Ascending aorta (tissue), 2 donors: Measurements from ENCODE around the gene MTHFD1. TPM values are rescaled to one million over a fixed set of nuclear protein-coding genes. Genes with fewer than 3 reads are reported as not detected.

ENCODE experiments used
- DNase-seq, 2 donors: peaks; one replicate each; pipeline ENCODE4 v3.0.0-alpha.2; 2019; ENCODE audit warnings: low spot score in 2 of 2
- H3K27ac ChIP-seq, 2 donors: fragments of 200-600 bp; sonication (generic); one replicate each; pipeline ENCODE4 v1.5.1; 2016 to 2017; ENCODE audit warnings: mild to moderate bottlenecking in 1 of 2
- H3K27me3 ChIP-seq: fragments of 200-600 bp; sonication (generic); one replicate; pipeline ENCODE4 v1.5.1; 2017
- H3K36me3 ChIP-seq, 2 donors: fragments of 200-600 bp; sonication (generic); one replicate each; pipeline ENCODE4 v1.5.1; 2016
- H3K4me1 ChIP-seq, 2 donors: fragments of 200-600 bp; sonication (generic); one replicate each; pipeline ENCODE4 v1.5.1; 2016 to 2017; ENCODE audit warnings: mild to moderate bottlenecking in 1 of 2
- H3K4me3 ChIP-seq, 2 donors: fragments of 200-600 bp; sonication (generic); one replicate each; pipeline ENCODE4 v1.5.1; 2016 to 2017; ENCODE audit warnings: mild to moderate bottlenecking in 1 of 2
- H3K9me3 ChIP-seq, 2 donors: fragments of 200-600 bp; sonication (generic); one replicate each; pipeline ENCODE4 v1.5.1; 2016
- intact Hi-C: fragments of 100-400 bp; cut with DNase I; formaldehyde crosslinking; loops from one replicate; pipeline ENCODE4 v1.15.1; 2023
- total RNA-seq: library from RNA; depleted of rRNA; stranded (reverse); fragments of >200 nt; gene quantifications from one replicate; pipeline ENCODE4 v1.1.0, GENCODE V29; 2016
- TF ChIP-seq, protein P1 (sequence below), 3 experiments: fragments of 200-600 bp in 2 of 3; fragments of 450-650 bp in 1 of 3; sonication (generic) in 2 of 3; IDR thresholded peaks; one replicate each; pipeline ENCODE4 v1.5.1; 2016 to 2019; ENCODE audit warnings: antibody characterized with exemption in 3 of 3, mild to moderate bottlenecking in 1 of 3, moderate library complexity in 1 of 3

Gene MTHFD1
- total RNA-seq, 1 donor from 2014 or later: 7.2 TPM

DNA sequence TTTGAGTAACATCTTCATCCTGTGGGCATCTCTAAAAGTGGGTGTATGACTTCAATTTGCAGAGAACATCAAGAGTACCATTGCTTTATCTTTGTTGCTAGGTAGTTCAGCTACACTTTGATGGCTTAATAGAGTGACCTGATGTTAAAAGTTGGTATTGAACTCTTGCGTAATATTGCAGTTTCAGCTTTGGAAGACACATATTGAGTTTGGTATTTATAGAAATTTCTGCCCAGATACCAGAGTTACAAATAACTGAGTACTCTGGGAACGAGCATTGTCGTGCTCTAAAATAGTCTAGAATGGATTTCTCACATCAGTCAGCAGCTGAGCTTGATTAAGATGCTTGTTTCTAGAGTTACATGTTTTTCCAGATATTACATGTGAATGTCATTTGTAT is 52.3 kb downstream of the MTHFD1 start:
- Histone ChIP-seq H3K36me3 (peaks cover 10 to 39% of the 10 kb centered on the region in 2 donors), H3K9me3 (no peaks in the 10 kb centered on the region), H3K27ac (no peak overlapping the region), H3K27me3 (no peaks in the 10 kb centered on the region), H3K4me1 (peaks cover 7 to 20% of the 10 kb centered on the region in 2 donors), H3K4me3 (no peak overlapping the region)
- intact Hi-C loops: no loop called here
- no peak for DNase-seq
- TF ChIP-seq, protein P1, sequence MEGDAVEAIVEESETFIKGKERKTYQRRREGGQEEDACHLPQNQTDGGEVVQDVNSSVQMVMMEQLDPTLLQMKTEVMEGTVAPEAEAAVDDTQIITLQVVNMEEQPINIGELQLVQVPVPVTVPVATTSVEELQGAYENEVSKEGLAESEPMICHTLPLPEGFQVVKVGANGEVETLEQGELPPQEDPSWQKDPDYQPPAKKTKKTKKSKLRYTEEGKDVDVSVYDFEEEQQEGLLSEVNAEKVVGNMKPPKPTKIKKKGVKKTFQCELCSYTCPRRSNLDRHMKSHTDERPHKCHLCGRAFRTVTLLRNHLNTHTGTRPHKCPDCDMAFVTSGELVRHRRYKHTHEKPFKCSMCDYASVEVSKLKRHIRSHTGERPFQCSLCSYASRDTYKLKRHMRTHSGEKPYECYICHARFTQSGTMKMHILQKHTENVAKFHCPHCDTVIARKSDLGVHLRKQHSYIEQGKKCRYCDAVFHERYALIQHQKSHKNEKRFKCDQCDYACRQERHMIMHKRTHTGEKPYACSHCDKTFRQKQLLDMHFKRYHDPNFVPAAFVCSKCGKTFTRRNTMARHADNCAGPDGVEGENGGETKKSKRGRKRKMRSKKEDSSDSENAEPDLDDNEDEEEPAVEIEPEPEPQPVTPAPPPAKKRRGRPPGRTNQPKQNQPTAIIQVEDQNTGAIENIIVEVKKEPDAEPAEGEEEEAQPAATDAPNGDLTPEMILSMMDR (IDR thresholded peaks at IDR 0.05): no peak

DNA sequence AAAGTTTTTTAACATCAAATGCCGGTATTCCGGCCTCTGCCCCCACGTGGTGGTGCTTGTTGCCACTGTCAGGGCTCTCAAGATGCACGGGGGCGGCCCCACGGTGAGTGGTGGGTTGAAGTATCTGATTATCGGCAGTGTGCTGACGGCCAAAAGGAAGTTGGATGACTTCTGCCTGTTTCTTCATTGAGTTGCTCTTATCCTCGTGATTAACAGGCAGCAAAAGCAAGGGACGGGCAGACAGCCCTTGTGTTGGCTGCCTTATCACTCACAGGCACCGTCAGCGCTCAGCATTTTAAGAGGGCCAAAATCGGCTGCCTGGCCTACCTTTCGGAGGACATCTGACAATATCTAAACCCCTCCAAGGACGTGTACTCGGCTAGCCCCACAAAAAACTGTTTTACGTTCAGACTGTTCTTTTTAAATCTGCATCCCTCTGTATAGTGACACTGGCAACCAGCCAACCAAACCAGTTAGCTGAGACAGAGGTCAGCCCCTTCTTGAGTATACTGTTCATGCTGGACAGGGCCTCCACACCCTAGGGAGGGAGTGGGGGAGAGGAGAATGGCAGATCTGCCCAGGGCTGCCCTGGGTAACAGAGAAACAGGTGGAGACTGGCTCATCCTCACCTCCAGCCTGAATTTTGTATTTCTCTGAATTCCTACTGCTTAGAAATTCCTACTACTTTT is 54.3 kb downstream of the MTHFD1 start:
- no peak for DNase-seq
- Histone ChIP-seq H3K4me3 (no peak overlapping the region), H3K9me3 (no peaks in the 10 kb centered on the region), H3K27me3 (no peaks in the 10 kb centered on the region), H3K27ac (peak overlapping the region; percentile 47 to 62), H3K4me1 (peaks cover 7 to 26% of the 10 kb centered on the region in 2 donors), H3K36me3 (peaks cover 5 to 28% of the 10 kb centered on the region in 2 donors)
- TF ChIP-seq, protein P1 (IDR thresholded peaks at IDR 0.05): no peak
- intact Hi-C loops: no loop called here

DNA sequence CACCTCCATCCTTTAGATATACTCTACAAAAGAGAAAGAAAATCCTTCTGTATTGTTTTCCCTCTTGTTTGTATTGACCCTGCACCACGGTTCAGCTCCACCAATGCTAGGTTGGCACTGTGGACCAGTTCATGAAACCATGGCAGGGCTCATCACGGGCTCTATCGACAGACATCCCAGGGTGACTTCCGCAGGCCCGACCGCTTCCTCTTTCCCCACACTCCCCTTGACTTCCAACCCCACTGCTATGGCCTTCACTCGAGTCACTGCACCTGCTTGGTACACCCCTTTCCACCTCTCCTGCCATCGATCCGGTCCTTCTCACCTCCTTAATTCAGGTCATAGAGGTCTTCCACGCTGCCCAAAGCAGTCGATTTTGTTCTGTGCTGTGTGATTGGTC is 56.0 kb downstream of the MTHFD1 start:
- intact Hi-C loops: loop anchor here (2.0 kb wide), 2 partner anchors 21 to 57 kb away; partner anchors contain the start of gene AKAP5
- Histone ChIP-seq H3K36me3 (peaks cover under 1 to 33% of the 10 kb centered on the region in 2 donors), H3K27me3 (no peaks in the 10 kb centered on the region), H3K27ac (peak overlapping the region; percentile 85), H3K4me1 (peaks cover 4 to 25% of the 10 kb centered on the region in 2 donors), H3K4me3 (no peak overlapping the region), H3K9me3 (no peaks in the 10 kb centered on the region)
- TF ChIP-seq, protein P1 (IDR thresholded peaks at IDR 0.05): no peak
- DNase-seq: no peak

DNA sequence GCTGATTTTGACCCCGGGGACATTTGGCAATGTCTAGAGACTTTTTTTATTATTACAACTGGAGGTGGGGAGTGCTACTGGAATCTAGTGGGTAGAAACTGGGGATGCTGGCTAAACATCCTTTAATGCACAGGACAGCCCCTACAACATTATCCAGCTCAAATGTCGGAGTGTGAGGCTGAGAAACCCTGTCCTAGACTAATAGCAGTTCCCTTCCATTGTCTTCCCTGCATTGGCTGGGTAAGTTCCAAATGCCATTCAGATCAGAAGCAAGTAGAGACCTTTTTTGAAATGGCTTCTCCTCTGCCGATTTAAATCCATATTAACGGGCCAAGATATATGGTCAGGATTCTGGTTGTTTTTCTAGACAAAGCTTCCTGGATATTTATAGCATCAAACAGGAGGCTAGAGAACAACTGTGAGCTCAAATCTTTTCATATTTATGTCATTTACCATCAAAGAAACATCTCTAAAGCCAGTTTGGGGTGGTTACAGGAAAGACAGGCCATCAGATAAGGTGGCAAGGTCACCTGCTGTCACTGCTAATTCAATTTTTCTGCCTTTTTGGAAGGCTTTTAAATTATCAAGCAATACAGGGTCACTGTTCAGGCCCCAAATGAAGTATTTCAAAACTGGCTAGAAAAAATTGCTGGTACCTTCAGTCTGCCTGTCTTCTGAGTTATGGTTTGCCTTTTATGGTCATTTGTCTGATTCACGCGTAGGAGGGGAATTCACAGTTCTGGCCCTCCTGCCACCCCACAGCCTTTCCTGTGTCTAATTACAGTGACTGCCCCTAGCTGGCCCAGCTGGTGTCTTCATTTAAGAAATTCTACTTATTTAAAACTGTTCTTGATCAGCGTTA is 57.1 kb downstream of the MTHFD1 start:
- Histone ChIP-seq H3K4me1 (peaks cover 4 to 25% of the 10 kb centered on the region in 2 donors), H3K36me3 (peaks cover 10 to 42% of the 10 kb centered on the region in 2 donors), H3K9me3 (no peaks in the 10 kb centered on the region), H3K27me3 (no peaks in the 10 kb centered on the region), H3K27ac (peak overlapping the region; percentile 85), H3K4me3 (no peak overlapping the region)
- intact Hi-C loops: loop anchor here (2.0 kb wide), 2 partner anchors 20 to 56 kb away; partner anchors contain the start of gene AKAP5
- DNase-seq: peak in 1 of 2 donors; percentile 78
- TF ChIP-seq, protein P1 (IDR thresholded peaks at IDR 0.05): no peak

DNA sequence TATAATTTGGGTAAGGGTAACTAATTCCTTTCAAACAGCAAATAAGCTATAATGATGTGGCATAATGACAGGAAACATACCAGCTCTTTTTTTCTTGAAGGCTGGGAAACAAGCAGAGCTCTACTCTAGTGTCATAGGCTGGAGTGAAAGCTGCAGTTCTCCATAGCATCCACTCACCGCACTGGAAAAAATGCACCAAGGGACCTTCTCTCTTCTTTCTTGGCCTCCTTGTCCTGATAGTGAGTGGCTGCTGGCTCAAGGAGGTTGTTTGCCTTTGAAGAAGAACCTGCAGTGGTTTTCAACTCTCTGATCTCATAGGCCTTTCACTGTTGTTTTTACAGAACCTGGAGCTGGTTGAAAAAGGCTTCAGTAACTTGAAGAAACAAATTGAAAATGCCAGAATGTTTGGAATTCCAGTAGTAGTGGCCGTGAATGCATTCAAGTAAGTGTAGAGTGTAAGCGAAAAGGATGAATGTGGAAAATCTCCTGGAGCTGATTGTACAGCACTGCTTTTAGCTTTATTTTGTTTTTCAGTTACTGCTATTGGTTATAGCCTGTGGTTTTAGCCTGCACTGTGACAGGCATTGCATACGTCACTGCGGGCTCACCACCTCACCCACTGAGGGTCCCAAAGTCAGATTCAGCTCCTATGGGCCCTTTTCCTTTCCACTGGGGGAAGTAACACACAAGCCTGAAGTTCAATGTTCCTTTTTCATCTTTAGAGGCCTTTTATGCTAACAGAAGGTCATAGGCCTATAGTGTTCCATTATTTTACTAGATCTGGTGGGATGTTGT is 59.9 kb downstream of the MTHFD1 start:
- intact Hi-C loops: no loop called here
- Histone ChIP-seq H3K4me3 (no peak overlapping the region), H3K9me3 (no peaks in the 10 kb centered on the region), H3K4me1 (peaks cover 4 to 25% of the 10 kb centered on the region in 2 donors), H3K27ac (peak overlapping the region; percentile 35 to 67), H3K27me3 (no peaks in the 10 kb centered on the region), H3K36me3 (peaks cover 10 to 44% of the 10 kb centered on the region in 2 donors)
- no peak for DNase-seq
- TF ChIP-seq, protein P1 (IDR thresholded peaks at IDR 0.05): no peak
